ENCODE data around the gene RSPRY1.
A peak's percentile ranks its signal among the peaks of the same experiment; 100 is the strongest.

Gene RSPRY1

GRCh38 chr16:57225978-57226377 is 39.8 kb downstream of the RSPRY1 start:
- DNase-seq = no peak

- no peak for DNase-seq
Observed at GRCh38 chr16:57226701-57227621, 40.8 kb downstream of the RSPRY1 start.

GRCh38 chr16:57229079-57229478 is 43.0 kb downstream of the RSPRY1 start:
- DNase-seq = no peak

GRCh38 chr16:57231821-57232350 is 45.8 kb downstream of the RSPRY1 start:
- DNase-seq = peak; percentile 47

GRCh38 chr16:57233944-57234706 is 48.0 kb downstream of the RSPRY1 start:
- no peak for DNase-seq

- DNase-seq = no peak
Observed at GRCh38 chr16:57234707-57235092, 48.6 kb downstream of the RSPRY1 start.

- no peak for DNase-seq
Observed at GRCh38 chr16:57235128-57236021, 49.2 kb downstream of the RSPRY1 start.

- DNase-seq = no peak
Observed at GRCh38 chr16:57236022-57236350, 49.9 kb downstream of the RSPRY1 start.

- no peak for DNase-seq
Observed at GRCh38 chr16:57238682-57239081, 52.6 kb downstream of the RSPRY1 start.

- no peak for DNase-seq
Observed at GRCh38 chr16:57239107-57239506, 53.0 kb downstream of the RSPRY1 start.

GRCh38 chr16:57240851-57241250 is 54.7 kb downstream of the RSPRY1 start:
- DNase-seq = no peak

- no peak for DNase-seq
Observed at GRCh38 chr16:57242650-57243049, 56.5 kb downstream of the RSPRY1 start.

- DNase-seq = no peak
Observed at GRCh38 chr16:57244463-57244766, 58.3 kb downstream of the RSPRY1 start.

GRCh38 chr16:57244767-57245471 is 58.8 kb downstream of the RSPRY1 start, which contains the start of gene ARL2BP:
TSS of gene ARL2BP (plus strand) at chr16:57245259. CDS start at chr16:57245368, 109 bp downstream.
- DNase-seq = peak; percentile 92

- DNase-seq = no peak
Observed at GRCh38 chr16:57245472-57246113, 59.5 kb downstream of the RSPRY1 start.

GRCh38 chr16:57251352-57251751 is 65.2 kb downstream of the RSPRY1 start:
- no peak for DNase-seq

- no peak for DNase-seq
Observed at GRCh38 chr16:57252148-57252721, 66.1 kb downstream of the RSPRY1 start.

GRCh38 chr16:57253466-57253865 is 67.3 kb downstream of the RSPRY1 start:
- no peak for DNase-seq

- DNase-seq = no peak
Observed at GRCh38 chr16:57255686-57256415, 69.7 kb downstream of the RSPRY1 start.

- no peak for DNase-seq
Observed at GRCh38 chr16:57256601-57257395, 70.7 kb downstream of the RSPRY1 start.
